K562 (cell line): Measurements from ENCODE around the gene PI4KA. TPM values are rescaled to one million over a fixed set of nuclear protein-coding genes. Genes with fewer than 3 reads are reported as not detected.

Source experiments
- ARID1B ChIP-seq: fragments of 450-650 bp; IDR thresholded peaks from 2 replicates; pipeline ENCODE4 v1.6.1; 2016; ENCODE audit warnings: antibody characterized with exemption, mild to moderate bottlenecking, inconsistent platforms
- C11orf30 ChIP-seq: fragments of 450-650 bp; IDR thresholded peaks from 2 replicates; pipeline ENCODE4 v1.6.1; 2016; ENCODE audit warnings: low read depth, mild to moderate bottlenecking
- CHCHD3 ChIP-seq: fragments of 250-450 bp; sonication (Bioruptor Pico); IDR thresholded peaks from 2 replicates; pipeline ENCODE4 v2.1.2; 2022; ENCODE audit warnings: mild to moderate bottlenecking
- CHD4 ChIP-seq: fragments of 200-600 bp; sonication (generic); IDR thresholded peaks from 3 replicates; pipeline ENCODE4 v1.6.1; 2012; ENCODE audit warnings: low read depth, mild to moderate bottlenecking, mixed read lengths, low read length, inconsistent platforms; ENCODE audit not compliant: insufficient read depth, insufficient replicate concordance, poor library complexity, severe bottlenecking
- CREB5 ChIP-seq: fragments of 250-450 bp; sonication (Bioruptor Pico); IDR thresholded peaks from 2 replicates; pipeline ENCODE4 v1.5.0; 2020; ENCODE audit warnings: mild to moderate bottlenecking
- FOXK1 ChIP-seq: sonication (generic); formaldehyde crosslinking; IDR thresholded peaks from 2 replicates; pipeline ENCODE4 v1.8.0; 2022; ENCODE audit warnings: missing genetic modification reagents, mild to moderate bottlenecking, borderline replicate concordance
- HNRNPH1 ChIP-seq: fragments of 200-400 bp; formaldehyde crosslinking; optimal IDR thresholded peaks from 2 replicates; pipeline ENCODE3; 2017; ENCODE audit warnings: low read depth, mild to moderate bottlenecking, low read length, moderate library complexity
- MAFK ChIP-seq: IDR thresholded peaks from 2 replicates; pipeline ENCODE4 v1.6.1; 2011; ENCODE audit warnings: low read length, improper control_type of control experiment
- POLR3G ChIP-seq: IDR thresholded peaks from 2 replicates; pipeline ENCODE4 v1.6.1; 2011; ENCODE audit not compliant: insufficient read length, insufficient replicate concordance; ENCODE audit errors: extremely low read depth
- PYGO2 ChIP-seq: fragments of 450-650 bp; IDR thresholded peaks from 2 replicates; pipeline ENCODE4 v1.6.1; 2016; ENCODE audit warnings: mild to moderate bottlenecking, missing genetic modification characterization, moderate library complexity, missing compliant biosample characterization
- RBBP5 ChIP-seq: fragments of 200-600 bp; sonication (generic); IDR thresholded peaks from 2 replicates; pipeline ENCODE4 v1.6.1; 2012; ENCODE audit warnings: borderline replicate concordance, mild to moderate bottlenecking, low read length, control low read depth, inconsistent platforms; ENCODE audit not compliant: insufficient read depth, poor library complexity, severe bottlenecking
- SETDB1 ChIP-seq: IDR thresholded peaks from one replicate; pipeline ENCODE4 v1.6.1; 2012; ENCODE audit warnings: low read length, control low read depth, inconsistent platforms
- SIRT6 ChIP-seq: IDR thresholded peaks from one replicate; pipeline ENCODE4 v1.6.1; 2012; ENCODE audit warnings: low read depth, mild to moderate bottlenecking, control low read depth, inconsistent platforms, low read length, moderate library complexity
- SP1 ChIP-seq: sonication (generic); formaldehyde crosslinking; IDR thresholded peaks from 2 replicates; pipeline ENCODE4 v1.8.1; 2022; ENCODE audit warnings: mild to moderate bottlenecking, missing genetic modification reagents
- TEAD1 ChIP-seq, 2 experiments: fragments of 450-650 bp in 1 of 2; sonication (generic) in 1 of 2; formaldehyde crosslinking; IDR thresholded peaks; 2 replicates each; pipeline versions ENCODE4 v1.4.0 to v1.8.0; 2020 to 2022; ENCODE audit warnings: mild to moderate bottlenecking in 2 of 2, missing genetic modification reagents in 1 of 2
- THRA ChIP-seq: fragments of 450-650 bp; IDR thresholded peaks from 2 replicates; pipeline ENCODE4 v1.6.1; 2017; ENCODE audit warnings: mild to moderate bottlenecking, moderate library complexity
- XRCC3 ChIP-seq: fragments of 450-650 bp; IDR thresholded peaks from 2 replicates; pipeline ENCODE4 v1.6.1; 2017; ENCODE audit warnings: mild to moderate bottlenecking, moderate library complexity
- ZNF445 ChIP-seq: fragments of 250-450 bp; sonication (Bioruptor Pico); IDR thresholded peaks from 2 replicates; pipeline ENCODE4 v1.4.0; 2020; ENCODE audit warnings: low read depth, mild to moderate bottlenecking, moderate library complexity
- ZNF57 ChIP-seq: fragments of 450-650 bp; formaldehyde crosslinking; IDR thresholded peaks from 2 replicates; pipeline ENCODE4 v1.4.0; 2020; ENCODE audit warnings: mild to moderate bottlenecking, moderate library complexity
- ZNF655 ChIP-seq: fragments of 250-450 bp; sonication (Bioruptor Pico); IDR thresholded peaks from 2 replicates; pipeline ENCODE4 v1.5.0; 2021
- polyA plus RNA-seq, 8 experiments: library from polyadenylated mRNA; depleted of rRNA in 4 of 8; stranded (reverse) in 5 of 8; unstranded in 3 of 8; fragments of >200 nt; fragmentation: Nextera tagmentation in 2 of 8; fragmentation: Illumina TruSeq in 1 of 8; extraction: Ambion mirVana in 2 of 8; extraction: Trizol in 1 of 8; gene quantifications; 2 replicates each; pipeline versions ENCODE4 v1.2.1 to v1.2.3, GENCODE V29; 2011 to 2014; ENCODE audit warnings: inconsistent platforms in 1 of 8, missing spikeins in 1 of 8
- total RNA-seq, 7 experiments: library from RNA; depleted of rRNA in 6 of 7; stranded (reverse); fragments of >200 nt in 6 of 7; fragmentation: Illumina TruSeq in 2 of 7; extraction: Trizol in 2 of 7; gene quantifications; 2 replicates each; pipeline versions ENCODE4 v1.2.1 to v1.2.3, GENCODE V29; 2011 to 2021; ENCODE audit warnings: low replicate concordance in 1 of 7
- TF ChIP-seq, protein P1 (sequence below): fragments of 250-450 bp; sonication (Bioruptor Pico); IDR thresholded peaks from 2 replicates; pipeline ENCODE4 v1.5.0; 2021; ENCODE audit warnings: mild to moderate bottlenecking, borderline replicate concordance
- TF ChIP-seq, protein P2 (sequence below), 2 experiments: fragments of 450-650 bp in 1 of 2; sonication (generic) in 1 of 2; formaldehyde crosslinking; conservative IDR thresholded peaks; 2 replicates each; pipeline versions ENCODE4 v1.4.0 to v1.8.1; 2020 to 2022; ENCODE audit warnings: mild to moderate bottlenecking in 1 of 2, missing genetic modification reagents in 1 of 2

Gene PI4KA
- total and polyA plus RNA-seq, 9 of the 15 experiments (the other 6 are each of a cell fraction or from before 2014, with no cell fraction given) = 7.3 to 187 (median 84.7) TPM

DNA sequence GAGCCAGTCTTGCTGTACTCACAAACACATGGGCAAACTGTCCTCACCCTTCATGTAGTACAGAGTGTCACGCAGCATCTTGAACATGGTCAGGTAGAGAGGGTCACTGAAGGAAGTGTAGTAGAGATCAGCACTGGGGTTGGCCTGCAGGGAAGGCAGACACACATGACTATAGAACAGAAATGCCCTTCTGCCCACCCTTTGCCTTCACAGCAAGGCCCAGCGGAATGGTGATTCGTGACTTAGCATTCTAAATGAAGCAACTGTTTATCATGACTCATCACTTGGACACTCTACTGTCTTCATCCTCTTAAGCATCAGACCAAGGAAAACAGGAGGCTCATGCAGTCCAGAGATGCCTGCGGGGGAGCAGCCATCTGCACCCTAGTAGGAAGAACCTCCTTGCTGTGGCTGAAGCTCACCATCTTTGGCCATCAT lies 51.3 kb downstream of the PI4KA start (continued):
- TF ChIP-seq THRA (no peak), ARID1B (peak; percentile 68; the same call in 1 of the 2 replicates), ZNF655 (CRISPR knock-in tag) (no peak), MAFK (peak; percentile 95), SP1 (CRISPR knock-in tag) (no peak), PYGO2 (tag) (no peak), ZNF445 (no peak), CHD4 (no peak), POLR3G (no peak), TEAD1 (CRISPR knock-in tag; IDR thresholded peaks at IDR 0.05) (peak in 1 of 2 experiments; percentile 26; a peak in 1 of 4 replicates), SIRT6 (no peak), SETDB1 (peak; percentile 97), HNRNPH1 (no peak), CREB5 (CRISPR knock-in tag) (no peak), CHCHD3 (CRISPR knock-in tag) (no peak), C11orf30 (peak; percentile 99), XRCC3 (no peak), ZNF57 (no peak), RBBP5 (peak; percentile 24), FOXK1 (CRISPR knock-in tag) (no peak)
- TF ChIP-seq, protein P1, sequence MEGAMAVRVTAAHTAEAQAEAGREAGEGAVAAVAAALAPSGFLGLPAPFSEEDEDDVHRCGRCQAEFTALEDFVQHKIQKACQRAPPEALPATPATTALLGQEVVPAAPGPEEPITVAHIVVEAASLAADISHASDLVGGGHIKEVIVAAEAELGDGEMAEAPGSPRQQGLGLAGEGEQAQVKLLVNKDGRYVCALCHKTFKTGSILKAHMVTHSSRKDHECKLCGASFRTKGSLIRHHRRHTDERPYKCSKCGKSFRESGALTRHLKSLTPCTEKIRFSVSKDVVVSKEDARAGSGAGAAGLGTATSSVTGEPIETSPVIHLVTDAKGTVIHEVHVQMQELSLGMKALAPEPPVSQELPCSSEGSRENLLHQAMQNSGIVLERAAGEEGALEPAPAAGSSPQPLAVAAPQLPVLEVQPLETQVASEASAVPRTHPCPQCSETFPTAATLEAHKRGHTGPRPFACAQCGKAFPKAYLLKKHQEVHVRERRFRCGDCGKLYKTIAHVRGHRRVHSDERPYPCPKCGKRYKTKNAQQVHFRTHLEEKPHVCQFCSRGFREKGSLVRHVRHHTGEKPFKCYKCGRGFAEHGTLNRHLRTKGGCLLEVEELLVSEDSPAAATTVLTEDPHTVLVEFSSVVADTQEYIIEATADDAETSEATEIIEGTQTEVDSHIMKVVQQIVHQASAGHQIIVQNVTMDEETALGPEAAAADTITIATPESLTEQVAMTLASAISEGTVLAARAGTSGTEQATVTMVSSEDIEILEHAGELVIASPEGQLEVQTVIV = no peak
- TF ChIP-seq, protein P2, sequence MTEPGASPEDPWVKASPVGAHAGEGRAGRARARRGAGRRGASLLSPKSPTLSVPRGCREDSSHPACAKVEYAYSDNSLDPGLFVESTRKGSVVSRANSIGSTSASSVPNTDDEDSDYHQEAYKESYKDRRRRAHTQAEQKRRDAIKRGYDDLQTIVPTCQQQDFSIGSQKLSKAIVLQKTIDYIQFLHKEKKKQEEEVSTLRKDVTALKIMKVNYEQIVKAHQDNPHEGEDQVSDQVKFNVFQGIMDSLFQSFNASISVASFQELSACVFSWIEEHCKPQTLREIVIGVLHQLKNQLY (CRISPR knock-in tag; conservative IDR thresholded peaks at IDR 0.05) = peak in 1 of 2 experiments; percentile 76; a peak in 1 of 4 replicates
